Psoas muscle (tissue), 8 donors: ENCODE data around the gene MED29. TPM values are rescaled to one million over a fixed set of nuclear protein-coding genes. Genes with fewer than 3 reads are reported as not detected.

Experiments used
- ATAC-seq, 4 donors: fragments of 200-7000 bp; cut with Tn5 transposase; one replicate each; pipeline ENCODE4 v1.9.1; 2020; ENCODE audit warnings: moderate library complexity in 3 of 4, mild to moderate bottlenecking in 2 of 4
- DNase-seq, 2 donors: peaks; one replicate each; pipeline ENCODE4 v3.0.0-alpha.2; 2020
- H3K27ac ChIP-seq: fragments of 200-600 bp; one replicate; pipeline ENCODE4 v1.8.0; 2022
- H3K27me3 ChIP-seq, 3 donors: fragments of 200-600 bp in 1 of 3; one replicate each; pipeline versions ENCODE4 v1.6.1 to v1.8.0; 2013 to 2022; ENCODE audit warnings: low read length in 2 of 3, mild to moderate bottlenecking in 2 of 3, moderate library complexity in 1 of 3; ENCODE audit not compliant: insufficient read depth in 3 of 3
- H3K36me3 ChIP-seq, 2 donors: fragments of 200-600 bp in 1 of 2; one replicate each; pipeline versions ENCODE4 v1.6.1 to v1.8.0; 2013 to 2022; ENCODE audit warnings: low read depth in 1 of 2, mild to moderate bottlenecking in 1 of 2, moderate library complexity in 1 of 2; ENCODE audit not compliant: insufficient read depth in 1 of 2
- H3K4me1 ChIP-seq: fragments of 200-600 bp; one replicate; pipeline ENCODE4 v1.8.0; 2022
- H3K4me3 ChIP-seq: fragments of 200-600 bp; one replicate; pipeline ENCODE4 v1.8.0; 2022; ENCODE audit warnings: mild to moderate bottlenecking
- H3K9me3 ChIP-seq: fragments of 200-600 bp; one replicate; pipeline ENCODE4 v1.8.0; 2022
- WGBS, 3 donors: extraction: QIAGEN DNeasy Blood & Tissue Kit; methylation state at CpG; one replicate each; pipeline versions ENCODE4 v1.1.6 to v1.1.7; 2013; 5-methylcytosine and 5-hydroxymethylcytosine counted together
- intact Hi-C, 2 donors: fragments of 100-400 bp; cut with DNase I; formaldehyde crosslinking; loops; one replicate each; pipeline versions ENCODE4 v1.11.0 to v1.14.2; 2022
- polyA plus RNA-seq, 3 donors: library from polyadenylated mRNA; stranded (reverse); fragments of 200-250 nt; gene quantifications; one replicate each; pipeline ENCODE4 v1.2.3, GENCODE V29; 2013
- total RNA-seq, 4 donors: library from RNA; stranded (reverse); fragmentation: NEBNext Ultra II Directional in 2 of 4; extraction: Animal tissue kit (Norgen Biotek cat#: 25700) in 2 of 4; gene quantifications; one replicate each; pipeline versions ENCODE4 v1.2.1 to v1.2.4, GENCODE V29; 2021 to 2023
- TF ChIP-seq, protein P1 (sequence below): fragments of 200-600 bp; IDR thresholded peaks from one replicate; pipeline ENCODE4 v1.8.0; 2022; ENCODE audit warnings: antibody characterized with exemption
- donor health status: healthy with polysubstance abuse.
- donor health status: DM: no; HTN: no; CAD: no; lungs with moderate emphysema.
- donor health status: Bipolar disorder and iron deficiency.
- donor health status: healthy.
- donor health status: DM: yes; HTN: yes; CAD: no.
- donor health status: DM: no; HTN: no; CAD: no.
- donor health status: DM: no; HTN: no; CAD: no.
- donor health status: DM: yes; HTN: yes; CAD: no.

MED29 gene
- total and polyA plus RNA-seq, 7 donors, result 25.0 to 51.7 (median 29.8) TPM

DNA sequence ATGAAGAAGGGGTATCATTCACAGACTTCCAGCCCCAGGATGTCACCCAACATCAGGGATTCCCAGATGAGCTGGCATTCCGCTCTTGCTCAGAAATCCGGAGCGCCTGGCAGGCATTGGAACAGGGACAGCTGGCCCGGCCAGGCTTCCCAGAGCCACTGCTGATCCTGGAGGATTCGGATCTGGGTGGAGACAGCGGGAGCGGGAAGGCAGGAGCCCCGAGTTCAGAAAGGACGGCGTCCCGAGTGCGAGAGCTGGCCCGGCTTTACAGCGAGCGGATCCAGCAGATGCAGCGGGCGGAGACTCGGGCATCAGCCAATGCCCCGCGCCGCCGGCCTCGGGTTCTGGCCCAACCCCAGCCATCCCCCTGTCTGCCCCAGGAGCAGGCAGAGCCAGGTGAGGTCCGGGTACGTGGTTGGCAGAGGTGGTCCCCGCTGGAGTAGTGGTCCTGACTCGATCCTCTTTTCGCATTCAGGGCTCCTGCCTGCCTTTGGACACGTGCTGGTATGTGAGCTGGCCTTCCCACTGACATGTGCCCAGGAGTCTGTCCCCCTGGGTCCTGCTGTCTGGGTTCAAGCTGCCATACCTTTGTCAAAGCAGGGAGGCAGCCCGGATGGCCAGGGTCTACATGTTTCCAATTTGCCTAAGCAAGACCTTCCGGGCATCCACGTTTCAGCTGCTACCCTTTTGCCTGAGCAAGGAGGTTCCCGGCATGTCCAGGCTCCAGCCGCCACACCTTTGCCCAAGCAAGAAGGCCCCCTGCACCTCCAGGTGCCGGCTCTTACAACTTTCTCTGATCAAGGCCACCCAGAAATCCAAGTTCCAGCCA lies 32.3 kb downstream of the MED29 start:
- intact Hi-C loops, result no loop called here
- no peaks in the 10 kb centered on the region for H3K4me1 ChIP-seq
- no peaks in the 10 kb centered on the region for H3K9me3 ChIP-seq
- WGBS, 3 donors, result 62 to 73% (median 66%) methylated on average over 27 to 35 of the region's 35 CpGs
- no peak for DNase-seq
- no peaks in the 10 kb centered on the region for H3K27me3 ChIP-seq
- TF ChIP-seq, protein P1, sequence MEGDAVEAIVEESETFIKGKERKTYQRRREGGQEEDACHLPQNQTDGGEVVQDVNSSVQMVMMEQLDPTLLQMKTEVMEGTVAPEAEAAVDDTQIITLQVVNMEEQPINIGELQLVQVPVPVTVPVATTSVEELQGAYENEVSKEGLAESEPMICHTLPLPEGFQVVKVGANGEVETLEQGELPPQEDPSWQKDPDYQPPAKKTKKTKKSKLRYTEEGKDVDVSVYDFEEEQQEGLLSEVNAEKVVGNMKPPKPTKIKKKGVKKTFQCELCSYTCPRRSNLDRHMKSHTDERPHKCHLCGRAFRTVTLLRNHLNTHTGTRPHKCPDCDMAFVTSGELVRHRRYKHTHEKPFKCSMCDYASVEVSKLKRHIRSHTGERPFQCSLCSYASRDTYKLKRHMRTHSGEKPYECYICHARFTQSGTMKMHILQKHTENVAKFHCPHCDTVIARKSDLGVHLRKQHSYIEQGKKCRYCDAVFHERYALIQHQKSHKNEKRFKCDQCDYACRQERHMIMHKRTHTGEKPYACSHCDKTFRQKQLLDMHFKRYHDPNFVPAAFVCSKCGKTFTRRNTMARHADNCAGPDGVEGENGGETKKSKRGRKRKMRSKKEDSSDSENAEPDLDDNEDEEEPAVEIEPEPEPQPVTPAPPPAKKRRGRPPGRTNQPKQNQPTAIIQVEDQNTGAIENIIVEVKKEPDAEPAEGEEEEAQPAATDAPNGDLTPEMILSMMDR, result no peak
- no peak overlapping the region for H3K4me3 ChIP-seq
- H3K36me3 ChIP-seq, result peaks cover 0 to 17% of the 10 kb centered on the region in 2 donors
- no peak overlapping the region for H3K27ac ChIP-seq
- no peak for ATAC-seq

DNA sequence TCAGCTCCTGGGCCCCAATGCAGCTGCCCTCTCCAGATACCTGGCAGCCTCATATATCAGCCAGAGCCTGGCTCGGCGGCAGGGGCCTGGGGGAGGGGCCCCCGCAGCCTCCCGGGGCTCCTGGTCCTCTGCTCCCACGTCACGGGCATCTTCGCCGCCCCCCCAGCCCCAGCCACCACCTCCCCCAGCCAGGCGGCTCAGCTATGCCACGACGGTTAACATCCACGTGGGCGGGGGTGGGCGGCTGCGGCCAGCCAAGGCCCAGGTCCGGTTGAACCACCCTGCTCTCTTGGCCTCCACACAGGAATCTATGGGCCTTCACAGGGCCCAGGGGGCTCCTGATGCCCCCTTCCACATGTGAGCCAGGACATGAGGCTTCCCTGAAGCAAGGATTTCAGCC lies 33.8 kb downstream of the MED29 start:
- H3K27ac ChIP-seq, result no peak overlapping the region
- no peaks in the 10 kb centered on the region for H3K9me3 ChIP-seq

DNA sequence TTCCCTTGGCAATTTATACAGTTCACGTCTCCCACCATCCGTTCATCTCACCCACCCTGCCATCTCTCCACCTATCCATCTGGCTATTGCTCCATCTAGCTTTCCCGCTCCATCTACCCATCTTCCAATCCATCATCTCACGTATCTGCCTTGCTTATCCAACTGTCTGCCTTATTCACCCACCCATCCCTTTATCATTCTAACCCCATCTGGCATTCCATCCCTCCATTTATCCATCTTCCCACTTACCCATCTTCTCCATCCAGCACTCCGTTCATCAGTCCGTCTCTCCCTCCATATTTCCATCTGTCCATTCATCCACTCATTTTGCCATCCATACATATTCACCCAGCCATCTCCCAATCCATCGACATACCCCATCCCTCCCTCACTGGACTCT lies 34.6 kb downstream of the MED29 start:
- intact Hi-C loops, result no loop called here
- WGBS, 3 donors, result 74 to 86% (median 79%) methylated on average over 7 of the region's 7 CpGs
- no peak overlapping the region for H3K27ac ChIP-seq
- TF ChIP-seq, protein P1, result no peak
- no peak overlapping the region for H3K4me3 ChIP-seq
- H3K9me3 ChIP-seq, result no peaks in the 10 kb centered on the region
- H3K4me1 ChIP-seq, result no peaks in the 10 kb centered on the region
- ATAC-seq, result no peak
- H3K36me3 ChIP-seq, result peaks cover 0 to 8% of the 10 kb centered on the region in 2 donors
- H3K27me3 ChIP-seq, result no peaks in the 10 kb centered on the region
- DNase-seq, result no peak

More for the DNA sequence above, 33.8 kb downstream of the MED29 start:
- Histone ChIP-seq H3K4me3 (no peak overlapping the region), H3K27me3 (no peaks in the 10 kb centered on the region), H3K36me3 (peaks cover 0 to 10% of the 10 kb centered on the region in 2 donors), H3K4me1 (no peaks in the 10 kb centered on the region)
- TF ChIP-seq, protein P1, result no peak
- intact Hi-C loops, result no loop called here
- DNase-seq, result no peak
- 68 to 78% (median 70%) methylated on average over 16 of the region's 16 CpGs for WGBS, 3 donors
- ATAC-seq, result no peak

DNA sequence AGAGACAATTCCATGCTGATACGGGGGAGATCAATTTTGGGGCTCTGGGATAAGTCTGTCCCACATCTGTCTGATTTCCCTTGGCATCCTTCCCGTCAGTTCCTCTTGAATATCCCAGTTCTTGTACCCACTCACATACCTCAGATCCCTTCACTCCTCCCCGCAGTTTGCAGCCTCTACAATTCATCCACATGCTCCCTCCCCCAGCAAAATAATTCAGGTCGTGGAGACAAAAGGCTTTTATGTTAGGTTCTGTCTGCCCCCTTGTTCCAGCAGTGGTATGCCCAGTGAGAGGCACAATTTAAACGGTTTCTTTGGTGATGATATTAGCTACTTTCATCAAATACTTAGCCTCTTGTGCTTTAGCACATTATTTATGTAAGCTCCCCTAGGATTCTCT lies 35.0 kb downstream of the MED29 start:
- DNase-seq (no peak), ATAC-seq (no peak)
- Histone ChIP-seq H3K27ac (no peak overlapping the region), H3K4me1 (no peaks in the 10 kb centered on the region), H3K27me3 (no peaks in the 10 kb centered on the region), H3K36me3 (peaks cover 0 to 9% of the 10 kb centered on the region in 2 donors), H3K9me3 (no peaks in the 10 kb centered on the region), H3K4me3 (no peak overlapping the region)
- TF ChIP-seq, protein P1, result no peak
- WGBS, 3 donors, result 37 to 44% (median 40%) methylated on average over 5 of the region's 5 CpGs
- intact Hi-C loops, result no loop called here

DNA sequence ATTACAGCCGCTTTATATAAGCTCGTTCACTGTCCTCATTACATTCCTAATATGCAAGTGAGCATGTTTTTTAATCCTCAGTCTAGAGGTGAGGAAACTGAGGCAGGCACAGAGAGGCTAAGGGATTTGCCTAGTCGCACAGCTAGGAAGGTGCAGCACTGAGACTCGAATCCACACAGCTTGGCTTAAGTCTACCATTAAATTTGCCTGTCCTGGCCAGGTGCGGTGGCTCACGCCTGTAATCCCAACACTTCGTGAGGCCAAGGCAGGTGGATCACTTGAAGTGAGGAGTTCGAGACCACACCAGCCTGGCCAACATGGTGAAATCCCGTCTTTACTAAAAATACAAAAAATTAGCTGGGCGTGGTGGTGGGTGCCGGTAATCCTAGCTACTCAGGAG lies 36.5 kb downstream of the MED29 start:
- DNase-seq, result no peak

More for the DNA sequence above, 36.5 kb downstream of the MED29 start:
- TF ChIP-seq, protein P1, result no peak
- no peak overlapping the region for H3K27ac ChIP-seq
- no peak overlapping the region for H3K4me3 ChIP-seq
- no peaks in the 10 kb centered on the region for H3K27me3 ChIP-seq
- 85 to 93% (median 87%) methylated on average over 11 of the region's 11 CpGs for WGBS, 3 donors
- intact Hi-C loops, result no loop called here
- no peak for ATAC-seq
- no peaks in the 10 kb centered on the region for H3K9me3 ChIP-seq
- H3K36me3 ChIP-seq, result peaks cover 0 to 19% of the 10 kb centered on the region in 2 donors
- H3K4me1 ChIP-seq, result no peaks in the 10 kb centered on the region
